ENCODE data around the gene KRTAP10-12. TPM values are rescaled to one million over a fixed set of nuclear protein-coding genes. Genes with fewer than 3 reads are reported as not detected.

KRTAP10-12 gene
- total RNA-seq, 2 experiments from 2014 or later = not detected

- CTCF ChIA-PET = no interaction called here
- POLR2A ChIA-PET = no interaction called here
Observed at GRCh38 chr21:44734026-44734745, 37.2 kb downstream of the KRTAP10-12 start.

GRCh38 chr21:44734841-44735240 lies 37.9 kb downstream of the KRTAP10-12 start:
- H3K4me1 Mint-ChIP-seq (ENCODE audit: low read depth) = no peaks in the 10 kb centered on the region
- H3K27me3 Mint-ChIP-seq = peaks cover 11% of the 10 kb centered on the region
- H3K9me3 Mint-ChIP-seq = no peaks in the 10 kb centered on the region
- Histone ChIP-seq H3K9me3 (ENCODE audit: control insufficient read depth in 1 of 2, insufficient read depth in 1 of 2, low read length in 2 of 2) (peaks cover 0 to 12% of the 10 kb centered on the region in 2 experiments), H3K4me3 (ENCODE audit: low read length) (no peak overlapping the region), H3K36me3 (ENCODE audit: insufficient read depth, low read length) (no peaks in the 10 kb centered on the region), H3K4me1 (ENCODE audit: insufficient read depth, low read length) (no peaks in the 10 kb centered on the region), H3K27ac (ENCODE audit: low read depth in 1 of 2, low read length in 2 of 2) (no peak overlapping the region), H3K27me3 (ENCODE audit: control insufficient read depth in 1 of 2, insufficient read depth in 2 of 2, low read length in 2 of 2) (no peaks in the 10 kb centered on the region)
- H3K4me3 Mint-ChIP-seq = no peak overlapping the region
- intact Hi-C loops (cut with DNase I, micrococcal nuclease) = no loop called here
- ChIA-PET POLR2A (no interaction called here), CTCF (no interaction called here)
- no peaks in the 10 kb centered on the region for H3K36me3 Mint-ChIP-seq (ENCODE audit: low read depth)
- TF ChIP-seq CTCF (IDR thresholded peaks at IDR 0.05) = no peak
- DNase-seq (no peak), ATAC-seq (ENCODE audit: poor library complexity) (no peak)
- H3K27ac Mint-ChIP-seq = no peak overlapping the region

More at GRCh38 chr21:44734026-44734745, 37.2 kb downstream of the KRTAP10-12 start:
- Mint-ChIP-seq H3K27ac (no peak overlapping the region), H3K4me3 (no peak overlapping the region), H3K4me1 (ENCODE audit: low read depth) (no peaks in the 10 kb centered on the region), H3K36me3 (ENCODE audit: low read depth) (no peaks in the 10 kb centered on the region), H3K9me3 (no peaks in the 10 kb centered on the region), H3K27me3 (peaks cover 11% of the 10 kb centered on the region)
- ATAC-seq (ENCODE audit: poor library complexity) (no peak), DNase-seq (no peak)
- Histone ChIP-seq H3K4me3 (ENCODE audit: low read length) (no peak overlapping the region), H3K27me3 (ENCODE audit: control insufficient read depth in 1 of 2, insufficient read depth in 2 of 2, low read length in 2 of 2) (no peaks in the 10 kb centered on the region), H3K4me1 (ENCODE audit: insufficient read depth, low read length) (no peaks in the 10 kb centered on the region), H3K36me3 (ENCODE audit: insufficient read depth, low read length) (no peaks in the 10 kb centered on the region), H3K27ac (ENCODE audit: low read depth in 1 of 2, low read length in 2 of 2) (no peak overlapping the region), H3K9me3 (ENCODE audit: control insufficient read depth in 1 of 2, insufficient read depth in 1 of 2, low read length in 2 of 2) (peaks cover 0 to 12% of the 10 kb centered on the region in 2 experiments)
- no peak for TF ChIP-seq CTCF (IDR thresholded peaks at IDR 0.05)
- intact Hi-C loops (cut with DNase I, micrococcal nuclease) = no loop called here

GRCh38 chr21:44735821-44736220 lies 38.8 kb downstream of the KRTAP10-12 start:
- Mint-ChIP-seq H3K36me3 (ENCODE audit: low read depth) (no peaks in the 10 kb centered on the region), H3K27me3 (peaks cover 5% of the 10 kb centered on the region), H3K4me3 (no peak overlapping the region), H3K9me3 (no peaks in the 10 kb centered on the region), H3K27ac (no peak overlapping the region), H3K4me1 (ENCODE audit: low read depth) (no peaks in the 10 kb centered on the region)
- no peak for DNase-seq
- no peaks in the 10 kb centered on the region for H3K4me1 ChIP-seq (ENCODE audit: insufficient read depth, low read length)
- no peak for ATAC-seq (ENCODE audit: poor library complexity)
- H3K36me3 ChIP-seq (ENCODE audit: insufficient read depth, low read length) = no peaks in the 10 kb centered on the region
- H3K4me3 ChIP-seq (ENCODE audit: low read length) = no peak overlapping the region
- TF ChIP-seq CTCF (IDR thresholded peaks at IDR 0.05) = no peak
- CTCF ChIA-PET = no interaction called here
- H3K27me3 ChIP-seq (ENCODE audit: control insufficient read depth in 1 of 2, insufficient read depth in 2 of 2, low read length in 2 of 2) = no peaks in the 10 kb centered on the region
- intact Hi-C loops (cut with DNase I, micrococcal nuclease) = no loop called here
- peaks cover 0 to 12% of the 10 kb centered on the region in 2 experiments for H3K9me3 ChIP-seq (ENCODE audit: control insufficient read depth in 1 of 2, insufficient read depth in 1 of 2, low read length in 2 of 2)
- POLR2A ChIA-PET = no interaction called here
- H3K27ac ChIP-seq (ENCODE audit: low read depth in 1 of 2, low read length in 2 of 2) = no peak overlapping the region

All from CD4-positive, alpha-beta T cell (primary cell).